Trophoblast cell (in vitro differentiated cells and primary cell): ENCODE measurements around the gene MEIOSIN.

Source experiments
- DNase-seq, 2 donors: peaks; one replicate each; pipeline ENCODE4 v3.0.0-alpha.2; 2016
- H2AFZ ChIP-seq: 2 replicates; pipeline ENCODE4 v1.6.1; 2013; ENCODE audit warnings: low read length, moderate library complexity, mild to moderate bottlenecking; ENCODE audit not compliant: insufficient read depth, poor library complexity
- H2AK5ac ChIP-seq: 2 replicates; pipeline ENCODE4 v1.6.1; 2013; ENCODE audit warnings: mild to moderate bottlenecking, low read length
- H2BK120ac ChIP-seq: 2 replicates; pipeline ENCODE4 v1.6.1; 2013; ENCODE audit warnings: low read length, mild to moderate bottlenecking, moderate library complexity; ENCODE audit not compliant: insufficient read depth, poor library complexity
- H2BK12ac ChIP-seq: 2 replicates; pipeline ENCODE4 v1.6.1; 2013; ENCODE audit warnings: mild to moderate bottlenecking, low read length, moderate library complexity
- H2BK5ac ChIP-seq: 2 replicates; pipeline ENCODE4 v1.6.1; 2013; ENCODE audit warnings: low read length, low read depth, moderate library complexity, mild to moderate bottlenecking; ENCODE audit not compliant: poor library complexity
- H3K14ac ChIP-seq: 2 replicates; pipeline ENCODE4 v1.6.1; 2013; ENCODE audit warnings: mild to moderate bottlenecking, low read length
- H3K18ac ChIP-seq: 2 replicates; pipeline ENCODE4 v1.6.1; 2013; ENCODE audit warnings: mild to moderate bottlenecking, low read length
- H3K23ac ChIP-seq: 2 replicates; pipeline ENCODE4 v1.6.1; 2013; ENCODE audit warnings: low read length
- H3K27ac ChIP-seq: 2 replicates; pipeline ENCODE4 v1.5.1; 2013; ENCODE audit warnings: low read depth, mild to moderate bottlenecking, inconsistent platforms, low read length, moderate library complexity
- H3K27me3 ChIP-seq: 2 replicates; pipeline ENCODE4 v1.6.1; 2013; ENCODE audit warnings: inconsistent platforms, mild to moderate bottlenecking, low read length, moderate library complexity; ENCODE audit not compliant: insufficient read depth
- H3K36me3 ChIP-seq, 2 experiments: 1 replicate in 1 of 2; 2 replicates in 1 of 2; pipeline ENCODE4 v1.6.1; 2013; ENCODE audit warnings: low read length in 2 of 2, mild to moderate bottlenecking in 2 of 2, moderate library complexity in 1 of 2; ENCODE audit not compliant: insufficient read depth in 2 of 2, control insufficient read depth in 1 of 2
- H3K4ac ChIP-seq: 2 replicates; pipeline ENCODE4 v1.6.1; 2013; ENCODE audit warnings: low read depth, mild to moderate bottlenecking, low read length, moderate library complexity
- H3K4me1 ChIP-seq, 2 experiments: 1 replicate in 1 of 2; 2 replicates in 1 of 2; pipeline ENCODE4 v1.6.1; 2013; ENCODE audit warnings: low read length in 2 of 2, mild to moderate bottlenecking in 2 of 2, moderate library complexity in 1 of 2; ENCODE audit not compliant: insufficient read depth in 2 of 2, control insufficient read depth in 1 of 2
- H3K4me2 ChIP-seq: 2 replicates; pipeline ENCODE4 v1.6.1; 2013; ENCODE audit warnings: inconsistent platforms, mild to moderate bottlenecking, low read length, moderate library complexity
- H3K4me3 ChIP-seq: 2 replicates; pipeline ENCODE4 v1.5.1; 2013; ENCODE audit warnings: mild to moderate bottlenecking, low read depth, low read length, inconsistent platforms
- H3K79me1 ChIP-seq: one replicate; pipeline ENCODE4 v1.6.1; 2013; ENCODE audit warnings: low read length
- H3K79me2 ChIP-seq: 2 replicates; pipeline ENCODE4 v1.6.1; 2013; ENCODE audit warnings: low read length, mild to moderate bottlenecking; ENCODE audit not compliant: control insufficient read depth, insufficient read depth, poor library complexity
- H3K9ac ChIP-seq: 2 replicates; pipeline ENCODE4 v1.6.1; 2013; ENCODE audit warnings: mild to moderate bottlenecking, low read length
- H3K9me3 ChIP-seq: 2 replicates; pipeline ENCODE4 v1.6.1; 2013; ENCODE audit warnings: low read depth, mild to moderate bottlenecking, control low read depth, inconsistent platforms, low read length; ENCODE audit not compliant: insufficient read depth
- H4K12ac ChIP-seq: 2 replicates; pipeline ENCODE4 v1.6.1; 2013; ENCODE audit warnings: low read depth, mild to moderate bottlenecking, low read length, moderate library complexity
- H4K8ac ChIP-seq: 2 replicates; pipeline ENCODE4 v1.6.1; 2013; ENCODE audit warnings: low read depth, mild to moderate bottlenecking, low read length, moderate library complexity
- H4K91ac ChIP-seq: one replicate; pipeline ENCODE4 v1.6.1; 2013; ENCODE audit warnings: low read depth, mild to moderate bottlenecking, low read length, moderate library complexity
- WGBS: extraction: QIAGEN DNeasy Blood & Tissue Kit; methylation state at CpG from one replicate; pipeline ENCODE4 v1.1.7; 2013; ENCODE audit warnings: missing lambda C conversion rate; ENCODE audit not compliant: insufficient read length, insufficient coverage; ENCODE audit errors: extremely low coverage; 5-methylcytosine and 5-hydroxymethylcytosine counted together

MEIOSIN gene

GRCh38 chr19:45713141-45713540 lies 20.1 kb upstream of the MEIOSIN start:
- no peak overlapping the region for H2AK5ac ChIP-seq
- H3K23ac ChIP-seq, result no peak overlapping the region
- peaks cover 8% of the 10 kb centered on the region for H3K79me1 ChIP-seq
- H3K27me3 ChIP-seq, result no peaks in the 10 kb centered on the region
- H2BK5ac ChIP-seq, result no peak overlapping the region
- no peak overlapping the region for H3K27ac ChIP-seq
- no peak overlapping the region for H4K12ac ChIP-seq
- H3K14ac ChIP-seq, result no peak overlapping the region
- no peak overlapping the region for H4K91ac ChIP-seq
- H3K36me3 ChIP-seq, result peaks cover 27 to 31% of the 10 kb centered on the region in 2 experiments
- H3K9ac ChIP-seq, result no peak overlapping the region
- H2BK120ac ChIP-seq, result no peak overlapping the region
- peaks cover 4 to 7% of the 10 kb centered on the region in 2 experiments for H3K4me1 ChIP-seq
- no peak overlapping the region for H2BK12ac ChIP-seq
- no peak overlapping the region for H3K4me3 ChIP-seq
- whole genome bisulfite sequencing, result no CpG with 5 or more reads among the region's 15 CpGs
- no peak overlapping the region for H3K4me2 ChIP-seq
- H3K18ac ChIP-seq, result no peak overlapping the region
- H3K4ac ChIP-seq, result no peak overlapping the region
- H4K8ac ChIP-seq, result no peak overlapping the region
- no peak for DNase-seq
- peaks cover 8% of the 10 kb centered on the region for H3K79me2 ChIP-seq
- H3K9me3 ChIP-seq, result no peaks in the 10 kb centered on the region
- H2AFZ ChIP-seq, result no peak overlapping the region

DNA sequence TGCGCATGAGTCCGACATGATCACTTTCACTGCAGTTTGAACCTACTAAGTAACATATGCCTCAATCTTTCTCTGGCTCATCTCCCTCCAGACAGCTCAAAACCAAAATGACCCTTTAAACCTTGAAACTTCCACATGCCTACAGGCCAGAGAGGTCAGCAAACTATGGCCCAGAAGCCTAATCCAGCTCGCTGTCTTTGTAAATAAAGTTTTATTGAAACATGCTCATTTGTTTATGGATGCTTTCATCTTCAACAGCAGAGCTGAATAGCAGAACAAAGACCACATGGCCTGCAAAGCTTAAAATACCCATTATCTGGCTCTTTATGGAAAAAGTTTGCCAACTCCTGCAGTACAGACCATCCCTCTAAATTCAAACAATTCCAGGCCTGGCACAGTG lies 18.1 kb upstream of the MEIOSIN start:
- no peak overlapping the region for H3K23ac ChIP-seq
- no peak overlapping the region for H3K9ac ChIP-seq
- H3K79me1 ChIP-seq, result peaks cover 8% of the 10 kb centered on the region
- H3K79me2 ChIP-seq, result peaks cover 8% of the 10 kb centered on the region
- no peak overlapping the region for H2AFZ ChIP-seq
- no peak overlapping the region for H3K14ac ChIP-seq
- H3K4me3 ChIP-seq, result no peak overlapping the region
- H3K9me3 ChIP-seq, result no peaks in the 10 kb centered on the region
- H4K8ac ChIP-seq, result no peak overlapping the region
- H2BK12ac ChIP-seq, result no peak overlapping the region
- no peak overlapping the region for H3K18ac ChIP-seq
- peak overlapping the region; percentile 44 for H3K4ac ChIP-seq
- H3K27me3 ChIP-seq, result no peaks in the 10 kb centered on the region
- peaks cover 28 to 30% of the 10 kb centered on the region in 2 experiments for H3K36me3 ChIP-seq
- no peak overlapping the region for H2BK5ac ChIP-seq
- H2AK5ac ChIP-seq, result no peak overlapping the region
- DNase-seq, result no peak
- no peak overlapping the region for H2BK120ac ChIP-seq
- H4K12ac ChIP-seq, result no peak overlapping the region
- peaks cover 9 to 11% of the 10 kb centered on the region in 2 experiments for H3K4me1 ChIP-seq
- no CpG with 5 or more reads among the region's 3 CpGs for WGBS
- no peak overlapping the region for H3K27ac ChIP-seq
- H3K4me2 ChIP-seq, result no peak overlapping the region
- H4K91ac ChIP-seq, result no peak overlapping the region

GRCh38 chr19:45716359-45717130 lies 16.7 kb upstream of the MEIOSIN start:
- H3K79me2 ChIP-seq, result peaks cover 8% of the 10 kb centered on the region
- peak overlapping the region; percentile 58 for H3K27ac ChIP-seq
- H3K9me3 ChIP-seq, result no peaks in the 10 kb centered on the region
- H3K4ac ChIP-seq, result peak overlapping the region; percentile 57
- H2BK120ac ChIP-seq, result peak overlapping the region; percentile 82
- H2AFZ ChIP-seq, result peak overlapping the region; percentile 30
- H4K91ac ChIP-seq, result peak overlapping the region; percentile 80
- peaks cover 8% of the 10 kb centered on the region for H3K79me1 ChIP-seq
- peak overlapping the region; percentile 67 for H3K18ac ChIP-seq
- peak; percentile 32 to 60 for DNase-seq
- 100% methylated on average over 1 of the region's 24 CpGs for WGBS
- no peaks in the 10 kb centered on the region for H3K27me3 ChIP-seq
- H4K8ac ChIP-seq, result peak overlapping the region; percentile 64
- peak overlapping the region; percentile 36 for H4K12ac ChIP-seq
- peak overlapping the region; percentile 98 for H3K4me2 ChIP-seq
- no peak overlapping the region for H3K23ac ChIP-seq
- peak overlapping the region; percentile 74 for H3K4me3 ChIP-seq
- H3K9ac ChIP-seq, result peak overlapping the region; percentile 97
- H3K4me1 ChIP-seq, result peaks cover 9 to 11% of the 10 kb centered on the region in 2 experiments
- H3K36me3 ChIP-seq, result peaks cover 24 to 30% of the 10 kb centered on the region in 2 experiments
- H3K14ac ChIP-seq, result peak overlapping the region; percentile 75
- no peak overlapping the region for H2BK12ac ChIP-seq
- peak overlapping the region; percentile 28 for H2AK5ac ChIP-seq
- H2BK5ac ChIP-seq, result peak overlapping the region; percentile 74

GRCh38 chr19:45717131-45717982 lies 15.9 kb upstream of the MEIOSIN start:
- Histone ChIP-seq H2AK5ac (no peak overlapping the region), H2BK120ac (peak overlapping the region; percentile 82), H4K12ac (peak overlapping the region; percentile 37), H3K4me2 (peak overlapping the region; percentile 98), H3K27ac (peak overlapping the region; percentile 58), H3K79me1 (peaks cover 10% of the 10 kb centered on the region), H3K18ac (peak overlapping the region; percentile 67), H3K4me1 (peaks cover 13 to 15% of the 10 kb centered on the region in 2 experiments), H2AFZ (peak overlapping the region; percentile 9), H4K91ac (peak overlapping the region; percentile 80), H3K14ac (peak overlapping the region; percentile 75), H3K4ac (peak overlapping the region; percentile 57), H3K27me3 (no peaks in the 10 kb centered on the region), H3K79me2 (peaks cover 8% of the 10 kb centered on the region), H2BK12ac (peak overlapping the region; percentile 9), H3K36me3 (peaks cover 23% of the 10 kb centered on the region in 2 experiments), H3K9me3 (no peaks in the 10 kb centered on the region), H4K8ac (peak overlapping the region; percentile 72), H3K4me3 (peak overlapping the region; percentile 74), H2BK5ac (peak overlapping the region; percentile 74), H3K23ac (no peak overlapping the region), H3K9ac (peak overlapping the region; percentile 97)
- no CpG with 5 or more reads among the region's 51 CpGs for whole genome bisulfite sequencing
- peak; percentile 100 for DNase-seq
